ENCODE data around the gene CTDSPL2.

- peak; percentile 34 to 54 (median 50) for TF ChIP-seq CTCF (IDR thresholded peaks at IDR 0.05)
- peak; percentile 77 to 85 (median 85) for TF ChIP-seq POLR2AphosphoS5 (IDR thresholded peaks at IDR 0.05)
- peak; percentile 55 for TF ChIP-seq POLR2A (IDR thresholded peaks at IDR 0.05)
These were observed 109.0 kb downstream of the CTDSPL2 start for GRCh38 chr15:44536302-44536961.

Measured in breast epithelium (tissue), 3 donors.